Activated naive CD4-positive, alpha-beta T cell treated with anti-CD3 and anti-CD28 coated beads, Interleukin-2, amount 50 U/mL, for 16 hours (primary cell): ENCODE measurements around the gene WDR37.
A peak's percentile ranks its signal among the peaks of the same experiment; 100 is the strongest.
"Not testable (repeated sequence)": the region's sequence is repeated elsewhere in the genome, so short reads cannot be mapped to it uniquely, and the experiment has no call there.

Experiments used
- DNase-seq: peaks from one replicate; pipeline ENCODE4 v3.0.0-alpha.2; 2020

Gene WDR37

GRCh38 chr10:1044146-1044545 is 12.0 kb upstream of the WDR37 start:
- no peak for DNase-seq

- DNase-seq: no peak
Observed at GRCh38 chr10:1044964-1045363, 11.2 kb upstream of the WDR37 start.

- DNase-seq: no peak
Observed at GRCh38 chr10:1045415-1045814, 10.8 kb upstream of the WDR37 start.

- DNase-seq: no peak
Observed at GRCh38 chr10:1047937-1048336, 8.2 kb upstream of the WDR37 start.

GRCh38 chr10:1048349-1048731 is 7.8 kb upstream of the WDR37 start:
- no peak for DNase-seq

- DNase-seq: peak; percentile 96
Observed at GRCh38 chr10:1048732-1049424, 7.3 kb upstream of the WDR37 start, which contains the start of gene IDI1. TSS of gene IDI1 (minus strand) at chr10:1049119. CDS start at chr10:1049003, 116 bp downstream.

GRCh38 chr10:1049425-1049958 is 6.7 kb upstream of the WDR37 start:
- no peak for DNase-seq

- peak; percentile 32 for DNase-seq
Observed at GRCh38 chr10:1050145-1050544, 6.0 kb upstream of the WDR37 start.

GRCh38 chr10:1050554-1050953 is 5.6 kb upstream of the WDR37 start:
- DNase-seq: peak; percentile 43

- DNase-seq: no peak
Observed at GRCh38 chr10:1054684-1055083, 1.5 kb upstream of the WDR37 start.

GRCh38 chr10:1057106-1057657 is 997 bp downstream of the WDR37 start:
- no peak for DNase-seq

- no peak for DNase-seq
Observed at GRCh38 chr10:1058017-1058416, 1.8 kb downstream of the WDR37 start.

GRCh38 chr10:1059902-1060301 is 3.7 kb downstream of the WDR37 start:
- no peak for DNase-seq

GRCh38 chr10:1061930-1062774 is 6.0 kb downstream of the WDR37 start:
- DNase-seq: no peak

GRCh38 chr10:1063232-1063865 is 7.2 kb downstream of the WDR37 start:
- DNase-seq: no peak

- no peak for DNase-seq
Observed at GRCh38 chr10:1064964-1065247, 8.7 kb downstream of the WDR37 start.

GRCh38 chr10:1066734-1067133 is 10.5 kb downstream of the WDR37 start:
- not testable (repeated sequence) for DNase-seq

- DNase-seq: no peak
Observed at GRCh38 chr10:1068380-1069361, 12.5 kb downstream of the WDR37 start.

GRCh38 chr10:1070919-1071318 is 14.7 kb downstream of the WDR37 start:
- no peak for DNase-seq

- no peak for DNase-seq
Observed at GRCh38 chr10:1074052-1074747, 18.0 kb downstream of the WDR37 start.

- DNase-seq: no peak
Observed at GRCh38 chr10:1074748-1075308, 18.6 kb downstream of the WDR37 start.
